GM23248 (cell line): ENCODE measurements around the gene ELANE. TPM values are rescaled to one million over a fixed set of nuclear protein-coding genes. Genes with fewer than 3 reads are reported as not detected.

Source experiments
- DNase-seq: peaks from one replicate; pipeline ENCODE4 v3.0.0-alpha.2; 2015
- H2AFZ ChIP-seq: fragments of 200-600 bp; sonication (generic); 2 replicates; pipeline ENCODE4 v1.6.1; 2016; ENCODE audit warnings: antibody characterized with exemption
- H3F3A ChIP-seq: fragments of 200-600 bp; sonication (generic); 2 replicates; pipeline ENCODE4 v1.6.1; 2016; ENCODE audit warnings: mild to moderate bottlenecking, antibody characterized with exemption, mixed run types; ENCODE audit not compliant: insufficient read depth
- H3K27ac ChIP-seq: fragments of 200-600 bp; sonication (generic); 2 replicates; pipeline ENCODE4 v1.5.1; 2016; ENCODE audit warnings: mild to moderate bottlenecking
- H3K27me3 ChIP-seq: fragments of 200-600 bp; sonication (generic); replicated peaks from 2 replicates; pipeline ENCODE4 v1.6.1; 2016; ENCODE audit warnings: mild to moderate bottlenecking; ENCODE audit not compliant: insufficient read depth
- H3K36me3 ChIP-seq: fragments of 200-600 bp; sonication (generic); 2 replicates; pipeline ENCODE4 v1.6.1; 2016; ENCODE audit warnings: low read depth, mild to moderate bottlenecking
- H3K4me1 ChIP-seq: fragments of 200-600 bp; sonication (generic); 2 replicates; pipeline ENCODE4 v1.6.1; 2016; ENCODE audit warnings: mild to moderate bottlenecking; ENCODE audit not compliant: insufficient read depth
- H3K4me2 ChIP-seq: fragments of 200-600 bp; sonication (generic); one replicate; pipeline ENCODE4 v1.6.1; 2016; ENCODE audit warnings: mild to moderate bottlenecking; ENCODE audit not compliant: unreplicated experiment
- H3K4me3 ChIP-seq: fragments of 200-600 bp; sonication (generic); 2 replicates; pipeline ENCODE4 v1.5.1; 2016; ENCODE audit warnings: mild to moderate bottlenecking
- H3K79me2 ChIP-seq: fragments of 200-600 bp; sonication (generic); 2 replicates; pipeline ENCODE4 v1.6.1; 2016; ENCODE audit warnings: mild to moderate bottlenecking; ENCODE audit not compliant: insufficient read depth
- H3K9ac ChIP-seq: fragments of 200-600 bp; sonication (generic); 2 replicates; pipeline ENCODE4 v1.6.1; 2016; ENCODE audit warnings: mild to moderate bottlenecking
- H3K9me2 ChIP-seq: fragments of 200-600 bp; sonication (generic); 2 replicates; pipeline ENCODE4 v1.6.1; 2016; ENCODE audit warnings: mixed run types, mild to moderate bottlenecking, moderate library complexity; ENCODE audit not compliant: insufficient read depth
- H3K9me3 ChIP-seq: fragments of 200-600 bp; sonication (generic); one replicate; pipeline ENCODE4 v1.6.1; 2017; ENCODE audit warnings: low read depth
- H4K20me1 ChIP-seq: fragments of 200-600 bp; sonication (generic); 2 replicates; pipeline ENCODE4 v1.6.0; 2016; ENCODE audit not compliant: insufficient read depth
- EZH2 ChIP-seq: fragments of 200-600 bp; sonication (generic); IDR thresholded peaks from 2 replicates; pipeline ENCODE4 v1.6.1; 2018; ENCODE audit warnings: antibody characterized with exemption, mild to moderate bottlenecking; ENCODE audit not compliant: insufficient read depth, poor library complexity, severe bottlenecking
- EZH2phosphoT487 ChIP-seq: fragments of 200-600 bp; sonication (generic); IDR thresholded peaks from 2 replicates; pipeline ENCODE4 v1.6.1; 2018; ENCODE audit warnings: antibody characterized with exemption, moderate library complexity, mild to moderate bottlenecking, low read depth; ENCODE audit not compliant: insufficient read depth
- WGBS, 2 experiments: methylation state at CpG; one replicate each; pipeline ENCODE4 v1.1.6; 2015 to 2017; ENCODE audit warnings: low lambda C conversion rate in 2 of 2, low coverage in 1 of 2; ENCODE audit errors: missing lambda C conversion rate in 2 of 2; 5-methylcytosine and 5-hydroxymethylcytosine counted together
- in situ Hi-C: fragments of 300-500 bp; cut with MboI; formaldehyde crosslinking; loops from 2 replicates; pipeline ENCODE4 v1.15.0; 2020
- polyA plus RNA-seq: library from polyadenylated mRNA; unstranded; fragments of >200 nt; fragmentation: Nextera tagmentation; extraction: Ambion mirVana; gene quantifications from 2 replicates; pipeline ENCODE4 v1.2.1, GENCODE V29; 2016
- total RNA-seq: library from RNA; depleted of rRNA; stranded (reverse); fragments of >200 nt; shearing (Covaris generic); gene quantifications from 2 replicates; pipeline ENCODE4 v1.2.3, GENCODE V29; 2014

Gene ELANE
- total and polyA plus RNA-seq, 2 experiments from 2014 or later = 0.34 TPM; not detected in 1

- H3K4me1 ChIP-seq = no peaks in the 10 kb centered on the region
- WGBS, 2 experiments = 95 to 96% methylated on average over 19 to 26 of the region's 27 CpGs
- in situ Hi-C loops = no loop called here
- H2AFZ ChIP-seq = no peak overlapping the region
- H3K79me2 ChIP-seq = peaks cover 43% of the 10 kb centered on the region
- H3K27ac ChIP-seq = no peak overlapping the region
- no peaks in the 10 kb centered on the region for H3K9me3 ChIP-seq
- H4K20me1 ChIP-seq = no peaks in the 10 kb centered on the region
- H3K9ac ChIP-seq = no peak overlapping the region
- no peak overlapping the region for H3K4me2 ChIP-seq
- H3K36me3 ChIP-seq = no peaks in the 10 kb centered on the region
- DNase-seq = no peak
- H3F3A ChIP-seq = no peaks in the 10 kb centered on the region
- H3K9me2 ChIP-seq = no peaks in the 10 kb centered on the region
- no peak overlapping the region for H3K4me3 ChIP-seq
- no peaks in the 10 kb centered on the region for H3K27me3 ChIP-seq
- TF ChIP-seq EZH2 = no peak
- TF ChIP-seq EZH2phosphoT487 = no peak
Observed at GRCh38 chr19:901216-902092, 49.4 kb downstream of the ELANE start.

GRCh38 chr19:902093-902370, 49.9 kb downstream of the ELANE start:
- Histone ChIP-seq H3K9ac (no peak overlapping the region), H3K27ac (no peak overlapping the region), H4K20me1 (no peaks in the 10 kb centered on the region), H3K79me2 (peaks cover 48% of the 10 kb centered on the region), H3K27me3 (no peaks in the 10 kb centered on the region), H3F3A (no peaks in the 10 kb centered on the region), H3K4me2 (no peak overlapping the region), H3K9me2 (no peaks in the 10 kb centered on the region), H3K4me3 (no peak overlapping the region), H2AFZ (no peak overlapping the region), H3K4me1 (no peaks in the 10 kb centered on the region), H3K9me3 (no peaks in the 10 kb centered on the region), H3K36me3 (no peaks in the 10 kb centered on the region)
- in situ Hi-C loops = no loop called here
- WGBS, 2 experiments = 96 to 98% methylated on average over 6 to 7 of the region's 7 CpGs
- no peak for DNase-seq
- TF ChIP-seq EZH2 = no peak
- TF ChIP-seq EZH2phosphoT487 = no peak

- TF ChIP-seq EZH2 (no peak), EZH2phosphoT487 (no peak)
- no peaks in the 10 kb centered on the region for H3K9me2 ChIP-seq
- in situ Hi-C loops = no loop called here
- DNase-seq = no peak
- H3K4me3 ChIP-seq = no peak overlapping the region
- no peak overlapping the region for H3K9ac ChIP-seq
- H3K9me3 ChIP-seq = no peaks in the 10 kb centered on the region
- H2AFZ ChIP-seq = no peak overlapping the region
- no peaks in the 10 kb centered on the region for H3K4me1 ChIP-seq
- H3K27ac ChIP-seq = no peak overlapping the region
- H4K20me1 ChIP-seq = no peaks in the 10 kb centered on the region
- peaks cover 54% of the 10 kb centered on the region for H3K79me2 ChIP-seq
- H3K27me3 ChIP-seq = no peaks in the 10 kb centered on the region
- 87% methylated on average over 14 of the region's 14 CpGs for WGBS, 2 experiments
- H3F3A ChIP-seq = no peaks in the 10 kb centered on the region
- H3K36me3 ChIP-seq = no peaks in the 10 kb centered on the region
- H3K4me2 ChIP-seq = no peak overlapping the region
Observed at GRCh38 chr19:902446-903226, 50.5 kb downstream of the ELANE start.

GRCh38 chr19:903266-903797, 51.2 kb downstream of the ELANE start:
- in situ Hi-C loops = no loop called here
- no peaks in the 10 kb centered on the region for H4K20me1 ChIP-seq
- no peaks in the 10 kb centered on the region for H3F3A ChIP-seq
- H3K9me2 ChIP-seq = no peaks in the 10 kb centered on the region
- H3K9me3 ChIP-seq = no peaks in the 10 kb centered on the region
- H3K36me3 ChIP-seq = no peaks in the 10 kb centered on the region
- H3K4me3 ChIP-seq = no peak overlapping the region
- no peaks in the 10 kb centered on the region for H3K27me3 ChIP-seq
- no peak for TF ChIP-seq EZH2phosphoT487
- H3K4me1 ChIP-seq = no peaks in the 10 kb centered on the region
- H2AFZ ChIP-seq = no peak overlapping the region
- WGBS, 2 experiments = 83 to 86% methylated on average over 24 to 32 of the region's 32 CpGs
- H3K4me2 ChIP-seq = no peak overlapping the region
- H3K9ac ChIP-seq = no peak overlapping the region
- H3K27ac ChIP-seq = no peak overlapping the region
- DNase-seq = no peak
- H3K79me2 ChIP-seq = peaks cover 61% of the 10 kb centered on the region
